H9 (cell line): ENCODE measurements around the gene WDR33. TPM values are rescaled to one million over a fixed set of nuclear protein-coding genes. Genes with fewer than 3 reads are reported as not detected.

ENCODE experiments used
- DNase-seq: peaks from one replicate; pipeline ENCODE4 v3.0.0-alpha.2; 2017
- H2AFZ ChIP-seq: one replicate; pipeline ENCODE4 v1.6.1; 2013; ENCODE audit warnings: mild to moderate bottlenecking, low read length, control low read depth, moderate library complexity
- H2AK5ac ChIP-seq: 2 replicates; pipeline ENCODE4 v1.6.1; 2013; ENCODE audit warnings: low read length, control low read depth, mixed read lengths; ENCODE audit not compliant: insufficient read length
- H2BK120ac ChIP-seq: one replicate; pipeline ENCODE4 v1.6.1; 2013; ENCODE audit warnings: low read depth, mild to moderate bottlenecking, low read length, control low read depth, inconsistent platforms; ENCODE audit not compliant: poor library complexity, severe bottlenecking
- H2BK12ac ChIP-seq: 2 replicates; pipeline ENCODE4 v1.6.1; 2013; ENCODE audit warnings: low read length, control low read depth, mixed read lengths, low read depth; ENCODE audit not compliant: insufficient read length
- H2BK15ac ChIP-seq: 2 replicates; pipeline ENCODE4 v1.6.1; 2013; ENCODE audit warnings: low read depth, low read length, control low read depth
- H2BK20ac ChIP-seq: one replicate; pipeline ENCODE4 v1.6.1; 2013; ENCODE audit warnings: low read depth, mild to moderate bottlenecking, low read length, control low read depth, inconsistent platforms; ENCODE audit not compliant: poor library complexity, severe bottlenecking
- H2BK5ac ChIP-seq: 2 replicates; pipeline ENCODE4 v1.6.1; 2013; ENCODE audit warnings: low read length, control low read depth, mixed read lengths; ENCODE audit not compliant: insufficient read length
- H3K14ac ChIP-seq: 2 replicates; pipeline ENCODE4 v1.6.1; 2013; ENCODE audit warnings: low read length, control low read depth; ENCODE audit not compliant: insufficient read depth
- H3K18ac ChIP-seq: 2 replicates; pipeline ENCODE4 v1.6.1; 2013; ENCODE audit warnings: low read depth, mild to moderate bottlenecking, mixed read lengths, low read length, control low read depth; ENCODE audit not compliant: insufficient read length
- H3K23ac ChIP-seq: 2 replicates; pipeline ENCODE4 v1.6.1; 2013; ENCODE audit warnings: low read length, control low read depth, mixed read lengths, low read depth; ENCODE audit not compliant: insufficient read length
- H3K23me2 ChIP-seq: 2 replicates; pipeline ENCODE4 v1.6.1; 2013; ENCODE audit warnings: low read depth, mild to moderate bottlenecking, mixed read lengths, low read length, control low read depth; ENCODE audit not compliant: insufficient read length, poor library complexity, severe bottlenecking
- H3K27ac ChIP-seq: 2 replicates; pipeline ENCODE4 v1.5.1; 2013; ENCODE audit warnings: low read length, control low read depth, mixed read lengths, low read depth; ENCODE audit not compliant: insufficient read length
- H3K27me3 ChIP-seq: 2 replicates; pipeline ENCODE4 v1.6.1; 2013; ENCODE audit warnings: low read length, control low read depth, inconsistent platforms; ENCODE audit not compliant: insufficient read depth
- H3K4ac ChIP-seq: 2 replicates; pipeline ENCODE4 v1.6.1; 2013; ENCODE audit warnings: low read depth, mild to moderate bottlenecking, control low read depth, inconsistent platforms, low read length, moderate library complexity
- H3K4me1 ChIP-seq: 2 replicates; pipeline ENCODE4 v1.6.1; 2013; ENCODE audit warnings: low read length, control low read depth, inconsistent platforms; ENCODE audit not compliant: insufficient read depth
- H3K4me2 ChIP-seq: 2 replicates; pipeline ENCODE4 v1.6.1; 2013; ENCODE audit warnings: low read length, control low read depth, mixed read lengths; ENCODE audit not compliant: insufficient read length, insufficient read depth
- H3K56ac ChIP-seq: 2 replicates; pipeline ENCODE4 v1.6.1; 2013; ENCODE audit warnings: low read depth, mild to moderate bottlenecking, mixed read lengths, low read length, control low read depth; ENCODE audit not compliant: insufficient read length
- H3K79me1 ChIP-seq: 2 replicates; pipeline ENCODE4 v1.6.1; 2013; ENCODE audit warnings: low read depth, mild to moderate bottlenecking, moderate library complexity, low read length, control low read depth, inconsistent platforms; ENCODE audit not compliant: insufficient read depth, poor library complexity, severe bottlenecking
- H3K79me2 ChIP-seq: 2 replicates; pipeline ENCODE4 v1.6.1; 2013; ENCODE audit warnings: low read length, control low read depth, inconsistent platforms; ENCODE audit not compliant: insufficient read depth
- H3K9ac ChIP-seq: 2 replicates; pipeline ENCODE4 v1.6.1; 2013; ENCODE audit warnings: low read length, control low read depth, mixed read lengths; ENCODE audit not compliant: insufficient read length; ENCODE audit errors: extremely low read depth
- H3K9me3 ChIP-seq: one replicate; pipeline ENCODE4 v1.6.1; 2013; ENCODE audit warnings: low read depth, low read length, inconsistent platforms; ENCODE audit not compliant: control insufficient read depth
- H3T11ph ChIP-seq: one replicate; pipeline ENCODE4 v1.6.1; 2013; ENCODE audit warnings: mild to moderate bottlenecking, low read length, control low read depth, inconsistent platforms
- H4K20me1 ChIP-seq: one replicate; pipeline ENCODE4 v1.6.1; 2013; ENCODE audit not compliant: control insufficient read depth, insufficient read length, insufficient read depth
- H4K5ac ChIP-seq: 2 replicates; pipeline ENCODE4 v1.6.1; 2013; ENCODE audit warnings: low read depth, mild to moderate bottlenecking, mixed read lengths, low read length, control low read depth; ENCODE audit not compliant: insufficient read length
- H4K8ac ChIP-seq: replicated peaks from 2 replicates; pipeline ENCODE4 v1.6.1; 2013; ENCODE audit warnings: low read length, control low read depth, mixed read lengths, low read depth; ENCODE audit not compliant: insufficient read length
- H4K91ac ChIP-seq: 2 replicates; pipeline ENCODE4 v1.6.1; 2013; ENCODE audit warnings: low read depth, mild to moderate bottlenecking, moderate library complexity, mixed read lengths, low read length, control low read depth; ENCODE audit not compliant: insufficient read length
- H3K27ac Mint-ChIP-seq, 3 experiments: 2 replicates in 2 of 3; 3 replicates in 1 of 3; pipeline ENCODE4 v1.8.0; 2020 to 2021; ENCODE audit warnings: mixed read lengths in 3 of 3, mild to moderate bottlenecking in 1 of 3, moderate library complexity in 1 of 3
- H3K27me3 Mint-ChIP-seq: 2 replicates; pipeline ENCODE4 v1.8.0; 2021; ENCODE audit warnings: low read depth, mild to moderate bottlenecking, moderate library complexity, mixed read lengths
- H3K36me3 Mint-ChIP-seq, 3 experiments: 2 replicates in 2 of 3; 3 replicates in 1 of 3; pipeline ENCODE4 v1.8.0; 2020 to 2021; ENCODE audit warnings: low read depth in 3 of 3, mixed read lengths in 3 of 3; ENCODE audit not compliant: insufficient read depth in 1 of 3
- H3K4me1 Mint-ChIP-seq, 2 experiments: 2 replicates each; pipeline ENCODE4 v1.8.0; 2020; ENCODE audit warnings: mixed read lengths in 2 of 2
- H3K4me3 Mint-ChIP-seq, 2 experiments: 2 replicates in 1 of 2; 3 replicates in 1 of 2; pipeline ENCODE4 v1.8.0; 2020 to 2021; ENCODE audit warnings: mild to moderate bottlenecking in 2 of 2, mixed read lengths in 2 of 2, moderate library complexity in 1 of 2
- H3K9me3 Mint-ChIP-seq, 2 experiments: 2 replicates in 1 of 2; 3 replicates in 1 of 2; pipeline ENCODE4 v1.8.0; 2020; ENCODE audit warnings: mild to moderate bottlenecking in 2 of 2, mixed read lengths in 2 of 2, moderate library complexity in 1 of 2
- CTCF ChIP-seq: fragments of 200-600 bp; sonication (generic); conservative IDR thresholded peaks from 3 replicates; pipeline ENCODE4 v1.8.0; 2021; ENCODE audit warnings: antibody characterized with exemption, mild to moderate bottlenecking
- WGBS: extraction: QIAGEN DNeasy Blood & Tissue Kit; methylation state at CpG from one replicate; pipeline ENCODE4 v1.1.7; 2013; ENCODE audit warnings: missing lambda C conversion rate, low lambda C conversion rate, mixed read lengths; ENCODE audit not compliant: insufficient read length; ENCODE audit errors: extremely low coverage; 5-methylcytosine and 5-hydroxymethylcytosine counted together
- total RNA-seq: library from RNA; stranded (reverse); gene quantifications from 2 replicates; pipeline ENCODE4 v1.2.1, GENCODE V29; 2021

The WDR33 gene
- total RNA-seq, 1 experiment from 2014 or later, result 86.0 TPM

GRCh38 chr2:127673291-127674069 is 137.5 kb downstream of the WDR33 start:
- peak; percentile 28 for DNase-seq
- H3K27me3 Mint-ChIP-seq, result peaks cover 81% of the 10 kb centered on the region
- Histone ChIP-seq H2BK15ac (no peak overlapping the region), H3K56ac (no peak overlapping the region), H3K79me1 (no peaks in the 10 kb centered on the region), H2BK12ac (no peak overlapping the region), H3T11ph (no peak overlapping the region), H3K27ac (no peak overlapping the region), H3K23ac (no peak overlapping the region), H2BK120ac (no peak overlapping the region), H3K9ac (no peak overlapping the region), H3K14ac (no peak overlapping the region), H3K23me2 (peaks cover 6% of the 10 kb centered on the region), H2AFZ (no peak overlapping the region), H3K4me1 (no peaks in the 10 kb centered on the region), H2BK5ac (no peak overlapping the region), H3K4ac (no peak overlapping the region), H2AK5ac (no peak overlapping the region), H3K79me2 (no peaks in the 10 kb centered on the region), H4K8ac (no peak overlapping the region), H4K20me1 (no peaks in the 10 kb centered on the region), H4K91ac (no peak overlapping the region), H3K18ac (no peak overlapping the region), H3K27me3 (peaks cover 13% of the 10 kb centered on the region), H2BK20ac (no peak overlapping the region), H4K5ac (no peak overlapping the region), H3K4me2 (no peak overlapping the region), H3K9me3 (no peaks in the 10 kb centered on the region)
- no peaks in the 10 kb centered on the region for H3K9me3 Mint-ChIP-seq
- peak overlapping the region; percentile 61 to 66; a peak in 3 of 5 replicates for H3K4me3 Mint-ChIP-seq
- no peak overlapping the region for H3K27ac Mint-ChIP-seq
- no CpG with 5 or more reads among the region's 17 CpGs for WGBS
- H3K36me3 Mint-ChIP-seq, result no peaks in the 10 kb centered on the region; a peak in 1 of 7 replicates
- no peak for TF ChIP-seq CTCF
- H3K4me1 Mint-ChIP-seq, result peaks cover 6 to 10% of the 10 kb centered on the region in 2 experiments; a peak in 3 of 4 replicates
